B cell (primary cell): ENCODE measurements around the gene CPLX3.

Experiments
- CTCF ChIP-seq: fragments of 200-600 bp; IDR thresholded peaks from one replicate; pipeline ENCODE4 v1.8.0; 2022; ENCODE audit warnings: antibody characterized with exemption, mild to moderate bottlenecking
- EZH2 ChIP-seq: IDR thresholded peaks from 2 replicates; pipeline ENCODE4 v1.6.1; 2012; ENCODE audit warnings: borderline replicate concordance, low read depth, mild to moderate bottlenecking, moderate library complexity, low read length; ENCODE audit not compliant: insufficient read depth, poor library complexity, severe bottlenecking

GRCh38 chr15:74855857-74856256, 29.4 kb downstream of the CPLX3 start:
- TF ChIP-seq CTCF (no peak), EZH2 (no peak)
